H4 (cell line): Measurements from ENCODE around the gene LYRM1. TPM values are rescaled to one million over a fixed set of nuclear protein-coding genes. Genes with fewer than 3 reads are reported as not detected.
"Not testable (repeated sequence)": the region's sequence is repeated elsewhere in the genome, so short reads cannot be mapped to it uniquely, and the experiment has no call there.

Source experiments
- DNase-seq: peaks from one replicate; pipeline ENCODE4 v3.0.0-alpha.2; 2015; ENCODE audit warnings: low spot score
- total RNA-seq: library from RNA; depleted of rRNA; stranded (reverse); fragments of >200 nt; shearing (Covaris generic); gene quantifications from 2 replicates; pipeline ENCODE4 v1.2.3, GENCODE V29; 2014

LYRM1 gene
- total RNA-seq, 1 experiment from 2014 or later, result 35.9 TPM

DNA sequence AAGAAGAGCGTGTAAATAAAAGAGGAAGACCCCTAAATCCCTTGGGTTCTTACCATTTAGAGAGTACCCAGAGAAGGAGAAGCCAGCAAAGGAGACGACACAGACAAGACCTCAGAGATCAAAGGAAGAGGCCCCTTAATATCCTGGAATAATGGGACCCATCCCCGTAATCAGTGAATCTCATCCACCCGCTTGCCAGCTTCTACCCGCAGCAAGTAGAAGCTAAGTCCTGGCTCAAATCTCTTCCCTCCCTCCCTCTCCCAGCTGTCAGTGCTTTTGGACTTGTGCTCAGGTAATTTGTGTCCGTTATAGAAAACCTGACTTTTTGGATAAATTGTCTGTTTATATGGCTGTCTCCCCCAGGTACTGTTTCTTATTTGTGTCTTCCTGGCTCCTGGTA lies 1.9 kb downstream of the LYRM1 start:
- no peak for DNase-seq

DNA sequence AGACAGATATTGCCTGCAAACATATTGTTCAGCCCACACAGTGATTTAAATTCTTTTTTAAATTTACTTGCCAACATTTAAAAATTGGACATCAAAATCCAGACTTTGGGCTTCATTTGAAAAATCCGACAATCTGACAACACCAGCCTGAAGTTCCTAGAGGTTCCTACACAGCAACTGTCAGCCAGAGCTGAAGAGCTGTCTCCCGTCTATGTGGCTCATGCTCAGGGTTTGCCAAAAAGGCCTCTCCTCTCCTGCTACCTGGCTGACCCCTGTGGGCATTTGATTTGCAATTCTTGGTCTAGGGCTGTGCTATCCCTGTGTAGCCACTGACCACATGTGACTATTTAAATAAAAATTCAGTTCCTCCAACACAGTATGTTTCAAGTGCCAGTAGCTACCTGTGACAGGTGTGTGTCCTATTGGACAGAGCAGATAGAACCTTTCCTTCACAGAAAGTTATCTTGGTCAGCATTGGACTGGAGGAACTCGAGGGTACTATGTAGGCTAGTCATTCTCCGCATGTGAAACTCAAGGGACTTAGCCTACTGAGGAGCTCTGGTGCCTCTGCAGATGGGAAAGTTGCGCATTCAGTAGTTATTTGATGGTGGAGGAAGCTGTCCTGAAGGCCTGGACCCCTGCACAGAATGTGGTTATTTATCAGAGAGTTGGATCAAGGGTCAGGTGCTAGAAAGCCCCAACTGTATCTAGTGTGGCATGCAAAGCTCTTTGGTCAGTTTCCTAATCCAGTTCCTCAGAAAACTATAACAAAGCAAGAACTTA lies 2.7 kb downstream of the LYRM1 start:
- DNase-seq, result no peak

- DNase-seq, result no peak
These were observed 3.4 kb downstream of the LYRM1 start for GRCh38 chr16:20903899-20904506.

DNA sequence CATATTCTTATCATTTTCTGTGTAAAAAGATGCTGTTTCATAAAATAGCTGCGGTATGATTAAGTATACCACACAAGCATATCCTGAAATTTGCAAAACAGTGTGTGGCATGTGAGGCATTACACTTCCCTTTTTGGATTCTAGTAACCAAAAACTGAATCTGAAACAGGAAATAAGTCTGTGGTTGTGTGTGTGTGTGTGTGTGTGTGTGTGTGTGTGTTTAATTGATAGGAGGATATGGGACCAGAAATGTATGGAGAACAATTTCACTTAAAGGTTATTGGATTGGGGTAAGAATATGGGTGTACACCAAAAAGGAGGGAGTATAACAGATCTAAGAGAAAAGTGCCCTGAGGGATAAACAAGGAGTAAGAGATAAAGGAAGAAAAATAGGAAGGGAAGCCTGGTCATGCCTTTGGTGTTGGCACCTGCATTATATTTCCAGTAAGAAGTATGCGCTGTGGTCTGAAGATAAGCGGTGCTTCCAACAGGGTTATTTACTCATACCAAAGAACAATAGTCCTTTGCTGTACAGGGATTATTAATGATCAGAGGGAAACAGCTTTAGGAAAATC lies 4.0 kb downstream of the LYRM1 start:
- peak; percentile 64 for DNase-seq

DNA sequence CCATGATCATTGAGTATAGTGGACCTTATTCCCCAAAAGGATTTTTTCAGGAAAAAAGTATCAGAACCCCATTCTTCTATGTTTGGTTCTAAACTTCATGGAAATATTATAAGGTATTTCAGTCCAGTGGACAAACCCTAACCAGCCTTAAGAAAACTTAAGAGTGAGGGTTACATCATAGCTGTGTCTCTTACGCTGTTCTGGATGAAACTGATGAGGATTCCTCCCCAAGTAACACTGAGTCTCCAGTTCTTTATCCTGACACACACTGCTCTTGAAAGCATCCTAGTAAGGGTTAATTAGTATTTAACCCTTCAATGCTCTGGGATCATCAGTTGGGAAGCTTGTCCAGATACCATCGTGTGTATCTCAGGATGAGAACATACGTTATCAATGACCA lies 5.0 kb downstream of the LYRM1 start:
- DNase-seq, result no peak

- peak; percentile 31 for DNase-seq
These were observed 6.0 kb downstream of the LYRM1 start for GRCh38 chr16:20906341-20907255.

DNA sequence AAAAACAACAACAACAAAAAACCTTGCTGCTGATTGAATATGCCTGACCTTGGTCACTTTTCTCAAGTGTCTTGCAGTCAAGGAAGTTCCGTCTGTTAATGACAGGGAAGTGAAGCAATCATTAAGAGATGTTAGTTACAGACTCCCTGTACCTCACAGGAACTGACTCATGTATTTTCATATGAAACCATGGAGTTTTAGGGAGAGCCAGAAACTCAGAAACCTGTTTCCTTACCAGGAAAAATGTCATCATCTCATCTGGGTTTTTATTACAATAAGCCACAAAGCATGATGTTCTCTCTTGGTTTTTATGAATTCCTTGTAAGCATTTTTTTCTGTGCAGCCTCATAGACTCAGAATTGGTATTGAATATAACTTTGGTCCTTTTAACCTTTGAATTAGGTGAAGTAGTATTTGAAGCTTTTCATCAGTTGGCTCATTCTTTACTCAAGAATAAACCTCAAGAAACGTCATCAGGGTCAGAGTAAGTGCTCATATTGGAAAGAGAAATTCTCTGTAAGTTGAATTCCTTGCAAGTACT lies 10.3 kb downstream of the LYRM1 start:
- DNase-seq, result peak; percentile 79

- no peak for DNase-seq
These were observed 10.8 kb downstream of the LYRM1 start for GRCh38 chr16:20911361-20911760.

GRCh38 chr16:20916289-20916688 lies 15.7 kb downstream of the LYRM1 start:
- no peak for DNase-seq

GRCh38 chr16:20916942-20917341 lies 16.4 kb downstream of the LYRM1 start:
- DNase-seq, result no peak

- DNase-seq, result peak; percentile 48
These were observed 18.1 kb downstream of the LYRM1 start for GRCh38 chr16:20918486-20919239.

GRCh38 chr16:20920091-20920490 lies 19.5 kb downstream of the LYRM1 start:
- DNase-seq, result no peak

- DNase-seq, result no peak
These were observed 20.2 kb downstream of the LYRM1 start for GRCh38 chr16:20920799-20921198.

DNA sequence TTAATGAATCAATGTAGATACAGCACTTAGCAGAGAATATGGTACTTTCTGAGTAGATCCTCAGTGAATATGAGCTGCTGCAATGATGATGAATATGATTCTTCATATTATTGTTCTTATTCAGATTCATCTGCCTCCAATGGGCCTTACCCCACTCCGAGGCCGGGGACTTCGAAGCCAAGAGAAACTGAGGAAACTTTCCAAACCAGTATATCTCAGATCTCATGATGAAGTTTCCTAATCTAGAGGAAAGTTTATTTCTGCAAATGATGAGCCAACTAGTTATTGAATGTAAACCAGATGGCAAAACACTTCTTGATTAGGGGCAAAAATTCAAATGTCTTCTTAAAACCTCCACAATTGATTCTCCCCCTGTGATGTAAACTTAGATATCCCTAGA lies 23.3 kb downstream of the LYRM1 start:
- no peak for DNase-seq

- DNase-seq, result no peak
These were observed 25.2 kb downstream of the LYRM1 start for GRCh38 chr16:20925751-20926150.

GRCh38 chr16:20928774-20929411 lies 28.3 kb downstream of the LYRM1 start:
- DNase-seq, result no peak

DNA sequence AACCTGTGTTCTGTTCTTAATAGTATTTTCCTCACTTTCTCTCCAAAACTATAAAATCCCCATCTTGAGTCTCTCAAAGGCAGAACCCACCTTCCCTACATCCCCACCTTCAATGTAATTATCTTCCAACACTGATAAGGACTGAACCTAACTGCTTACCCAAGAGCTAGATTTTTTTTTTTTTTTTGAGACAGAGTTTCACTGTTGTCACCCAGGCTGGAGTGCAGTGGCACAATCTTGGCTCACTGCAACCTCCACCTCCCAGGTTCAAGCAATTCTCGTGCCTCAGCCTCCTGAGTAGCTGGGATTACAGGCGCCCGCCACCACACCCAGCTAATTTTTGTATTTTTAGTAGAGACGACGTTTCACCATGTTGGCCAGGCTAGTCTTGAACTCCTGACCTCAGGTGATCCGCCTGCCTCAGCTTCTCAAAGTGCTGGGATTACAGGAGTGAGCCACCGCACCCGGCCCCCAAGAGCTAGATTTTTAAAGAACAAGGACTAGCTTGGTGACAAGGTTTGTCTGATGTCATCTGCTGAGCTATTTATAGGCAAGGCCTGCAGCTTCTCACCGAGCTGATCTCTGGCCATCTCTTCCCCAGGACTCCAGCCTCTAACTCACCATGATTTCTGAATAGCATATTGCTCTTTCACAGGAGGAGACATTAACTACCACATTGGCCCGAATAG lies 29.2 kb downstream of the LYRM1 start:
- DNase-seq, result not testable (repeated sequence)

- no peak for DNase-seq
These were observed 29.8 kb downstream of the LYRM1 start for GRCh38 chr16:20930365-20930690.

DNA sequence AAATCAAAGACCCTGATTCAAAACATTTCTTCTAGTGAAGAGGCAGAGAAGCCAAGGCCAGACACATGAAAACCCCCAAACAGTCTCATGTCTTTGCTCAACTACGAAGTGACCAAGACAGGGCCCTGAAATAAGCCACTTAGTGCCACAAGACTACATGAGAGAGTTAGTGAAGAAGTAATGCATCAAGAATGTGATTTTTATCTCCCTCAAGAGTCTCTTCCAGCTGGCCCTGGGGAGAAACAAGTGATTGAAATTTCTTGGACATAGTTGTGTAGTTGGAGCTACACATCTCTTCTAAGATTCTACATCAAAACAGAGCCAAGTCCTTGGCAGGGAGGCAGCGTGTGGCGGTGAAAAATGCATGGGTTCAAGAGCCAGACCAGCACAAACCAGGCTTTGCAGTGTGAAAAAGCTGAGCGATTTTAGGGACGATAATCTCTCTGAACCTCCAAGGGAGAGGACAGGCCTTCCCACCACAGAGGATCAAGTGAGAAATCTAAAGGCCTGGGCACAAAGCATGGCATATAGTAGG lies 30.6 kb downstream of the LYRM1 start:
- no peak for DNase-seq

DNA sequence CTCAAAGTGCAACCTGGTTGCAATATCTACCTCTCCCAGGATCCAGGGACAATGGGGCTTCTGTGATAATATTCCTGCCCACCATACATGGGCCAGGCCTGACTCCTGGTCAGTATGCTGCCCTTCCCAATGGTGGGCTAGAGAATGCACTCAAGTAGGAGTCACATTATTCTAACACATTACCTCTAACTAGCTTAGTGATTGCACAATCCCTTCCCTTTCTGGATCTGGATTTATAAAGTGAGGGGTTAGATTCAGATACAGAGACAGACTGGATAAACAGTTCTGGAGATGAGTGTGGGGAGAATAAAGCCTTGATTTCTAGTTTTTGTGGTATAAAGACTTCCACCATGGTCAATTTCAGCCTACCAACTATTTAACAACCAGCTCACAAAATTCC lies 33.0 kb downstream of the LYRM1 start:
- no peak for DNase-seq
